Erythroblast (primary cell): ENCODE results near the gene RCAN1.

Experiments used
- GATA1 ChIP-seq: IDR thresholded peaks from 2 replicates; pipeline ENCODE4 v1.6.1; 2011; ENCODE audit warnings: low read depth, mild to moderate bottlenecking, control low read depth, low read length, moderate library complexity
- POLR2A ChIP-seq: IDR thresholded peaks from 2 replicates; pipeline ENCODE4 v1.6.1; 2011; ENCODE audit warnings: mild to moderate bottlenecking, low read length

DNA sequence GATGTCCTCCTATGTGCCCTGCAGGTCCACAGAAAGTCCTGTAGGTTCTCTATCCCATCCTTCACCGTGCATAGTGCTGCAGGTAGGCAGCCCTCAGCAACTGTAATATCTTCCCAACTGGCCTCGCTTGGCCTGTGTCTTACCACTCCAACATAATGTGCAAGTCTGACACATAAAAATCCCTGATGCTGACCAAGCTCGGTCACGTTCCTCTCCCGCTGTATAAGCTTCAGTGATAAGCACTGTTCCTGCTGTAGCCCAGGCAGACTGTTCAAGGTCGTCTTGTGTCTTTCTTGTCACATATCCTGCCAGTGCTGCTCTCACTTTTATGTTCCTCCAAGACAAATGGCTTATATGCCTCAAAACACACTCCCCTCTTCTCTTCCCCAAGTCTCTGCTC is 83.5 kb downstream of the RCAN1 start:
- no peak for TF ChIP-seq POLR2A
- no peak for TF ChIP-seq GATA1
